Measurements from ENCODE around the gene ZMIZ1. TPM values are rescaled to one million over a fixed set of nuclear protein-coding genes. Genes with fewer than 3 reads are reported as not detected.

Gene ZMIZ1
- total RNA-seq, 1 donor from 2014 or later = 93.9 TPM

- CTCF ChIA-PET = no interaction called here
- no peak overlapping the region for H3K4me3 Mint-ChIP-seq
- no peaks in the 10 kb centered on the region for H3K9me3 Mint-ChIP-seq
- no peak for TF ChIP-seq CTCF (IDR thresholded peaks at IDR 0.05)
- no peaks in the 10 kb centered on the region for H3K27me3 Mint-ChIP-seq
- no peak overlapping the region for H3K27ac Mint-ChIP-seq
- POLR2A ChIA-PET = no interaction called here
- DNase-seq = no peak
- intact Hi-C loops (cut with micrococcal nuclease) = no loop called here
- no peak for ATAC-seq (ENCODE audit: low read depth)
- no peaks in the 10 kb centered on the region for H3K36me3 Mint-ChIP-seq (ENCODE audit: low read depth)
- peaks cover 10% of the 10 kb centered on the region for H3K4me1 Mint-ChIP-seq
These were observed 167.6 kb downstream of the ZMIZ1 start for GRCh38 chr10:79236433-79236765.

GRCh38 chr10:79237454-79238157, 168.8 kb downstream of the ZMIZ1 start:
- H3K27ac Mint-ChIP-seq = no peak overlapping the region
- DNase-seq (no peak), ATAC-seq (ENCODE audit: low read depth) (no peak)
- intact Hi-C loops (cut with micrococcal nuclease) = no loop called here
- H3K36me3 Mint-ChIP-seq (ENCODE audit: low read depth) = no peaks in the 10 kb centered on the region
- H3K9me3 Mint-ChIP-seq = no peaks in the 10 kb centered on the region
- no peak overlapping the region for H3K4me3 Mint-ChIP-seq
- TF ChIP-seq CTCF (IDR thresholded peaks at IDR 0.05) = no peak
- CTCF ChIA-PET = interaction anchor here (1.2 kb wide), 1 partner anchor 42 kb away, joined by 3 read pairs; no protein-coding TSS in a partner anchor
- POLR2A ChIA-PET = interaction anchor here (1.5 kb wide), 1 partner anchor 49 kb away, joined by 4 read pairs; no protein-coding TSS in a partner anchor
- peaks cover 16% of the 10 kb centered on the region for H3K4me1 Mint-ChIP-seq
- H3K27me3 Mint-ChIP-seq = no peaks in the 10 kb centered on the region

GRCh38 chr10:79238158-79238520, 169.4 kb downstream of the ZMIZ1 start:
- Mint-ChIP-seq H3K4me1 (peaks cover 16% of the 10 kb centered on the region), H3K9me3 (no peaks in the 10 kb centered on the region), H3K27ac (no peak overlapping the region), H3K4me3 (no peak overlapping the region), H3K27me3 (no peaks in the 10 kb centered on the region), H3K36me3 (ENCODE audit: low read depth) (no peaks in the 10 kb centered on the region)
- CTCF ChIA-PET = interaction anchor here (1.2 kb wide), 1 partner anchor 42 kb away, joined by 3 read pairs; no protein-coding TSS in a partner anchor
- DNase-seq = no peak
- intact Hi-C loops (cut with micrococcal nuclease) = no loop called here
- POLR2A ChIA-PET = interaction anchor here (1.5 kb wide), 1 partner anchor 48 kb away, joined by 4 read pairs; no protein-coding TSS in a partner anchor
- no peak for TF ChIP-seq CTCF (IDR thresholded peaks at IDR 0.05)
- ATAC-seq (ENCODE audit: low read depth) = no peak

GRCh38 chr10:79238606-79239005, 169.8 kb downstream of the ZMIZ1 start:
- no peak overlapping the region for H3K4me3 Mint-ChIP-seq

More at GRCh38 chr10:79238606-79239005, 169.8 kb downstream of the ZMIZ1 start:
- intact Hi-C loops (cut with micrococcal nuclease) = no loop called here
- no peak for ATAC-seq (ENCODE audit: low read depth)
- ChIA-PET POLR2A (interaction anchor here (1.4 to 1.5 kb wide), 2 partner anchors 11 to 48 kb away, joined by 4 read pairs; no protein-coding TSS in a partner anchor), CTCF (interaction anchor here (1.2 kb wide), 1 partner anchor 43 kb away, joined by 3 read pairs; no protein-coding TSS in a partner anchor)
- Mint-ChIP-seq H3K4me1 (peaks cover 16% of the 10 kb centered on the region), H3K27ac (no peak overlapping the region), H3K9me3 (no peaks in the 10 kb centered on the region), H3K36me3 (ENCODE audit: low read depth) (no peaks in the 10 kb centered on the region), H3K27me3 (no peaks in the 10 kb centered on the region)
- no peak for DNase-seq
- no peak for TF ChIP-seq CTCF (IDR thresholded peaks at IDR 0.05)
